ENCODE results near the gene TACC2. TPM values are rescaled to one million over a fixed set of nuclear protein-coding genes. Genes with fewer than 3 reads are reported as not detected.
"Not testable (repeated sequence)": the region's sequence is repeated elsewhere in the genome, so short reads cannot be mapped to it uniquely, and the experiment has no call there.

TACC2 gene
- total and polyA plus RNA-seq, 2 donors (not counting 3 experiments of a cell fraction or from before 2014, with no cell fraction given), result 14.4 to 46.2 TPM

DNA sequence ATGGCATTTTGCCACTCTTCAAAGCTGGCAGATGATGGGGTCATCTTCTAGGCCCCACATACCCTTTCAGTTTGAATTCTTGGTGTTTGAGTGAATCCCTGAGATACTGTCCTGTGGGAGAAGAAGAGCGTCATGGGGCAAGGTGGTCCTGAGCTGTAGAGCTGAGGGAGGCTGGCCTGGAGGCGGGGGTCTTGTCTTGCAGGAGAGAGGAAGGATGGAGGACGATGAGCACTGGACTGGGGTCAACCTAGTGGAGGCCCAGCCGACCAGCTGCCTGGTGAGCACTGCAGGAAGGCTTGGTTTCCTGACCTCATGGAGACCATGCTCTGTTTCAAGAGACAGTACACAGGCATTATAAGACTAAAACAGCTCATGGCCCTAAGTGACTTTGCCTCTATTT lies 114.6 kb downstream of the TACC2 start:
- H3K4me3 ChIP-seq (replicated peaks in 1 of 3; ENCODE audit: insufficient read depth in 1 of 3, low read depth in 1 of 3, low read length in 3 of 3), result no peak overlapping the region
- H3K36me3 ChIP-seq (ENCODE audit: control insufficient read depth in 2 of 2, extremely low read depth in 1 of 2, insufficient read depth in 2 of 2, low read length in 2 of 2), result no peaks in the 10 kb centered on the region
- intact Hi-C loops (cut with micrococcal nuclease) (no loop called here), dilution Hi-C loops (cut with MboI; ENCODE audit: extremely low pct_ligation_motif_present, low sequenced_read_pairs) (no loop called here)
- peaks cover 0 to 2% of the 10 kb centered on the region in 2 experiments for H3K27me3 ChIP-seq (ENCODE audit: control insufficient read depth in 2 of 2, insufficient read depth in 2 of 2, low read length in 2 of 2)
- no peak overlapping the region for H3K27ac ChIP-seq (ENCODE audit: insufficient read depth, low read depth, low read length)
- H4K20me1 ChIP-seq (replicated peaks; ENCODE audit: control insufficient read depth, extremely low read depth, insufficient read depth, low read length), result no peaks in the 10 kb centered on the region
- no peaks in the 10 kb centered on the region for H3K79me2 ChIP-seq (ENCODE audit: control insufficient read depth, insufficient read depth, low read length)
- no TSS peak for BruUV-seq (replicated peaks)
- no peaks in the 10 kb centered on the region for H3K4me1 ChIP-seq (ENCODE audit: control insufficient read depth, extremely low read depth, insufficient read depth, low read length)
- TF ChIP-seq POLR2A (IDR thresholded peaks at IDR 0.05; ENCODE audit: low read depth, low read length) (no peak), GATA2 (IDR thresholded peaks at IDR 0.05; ENCODE audit: insufficient read depth, insufficient read length, low read depth, low read length) (no peak), EZH2 (IDR thresholded peaks at IDR 0.05; ENCODE audit: borderline replicate concordance, low read depth, low read length, severe bottlenecking) (no peak), POLR2AphosphoS5 (IDR thresholded peaks at IDR 0.05; ENCODE audit: insufficient read depth, low read depth, low read length) (no peak)
- TF ChIP-seq, protein P1, sequence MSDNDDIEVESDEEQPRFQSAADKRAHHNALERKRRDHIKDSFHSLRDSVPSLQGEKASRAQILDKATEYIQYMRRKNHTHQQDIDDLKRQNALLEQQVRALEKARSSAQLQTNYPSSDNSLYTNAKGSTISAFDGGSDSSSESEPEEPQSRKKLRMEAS (IDR thresholded peaks at IDR 0.05; ENCODE audit: insufficient read depth, insufficient read length), result no peak
- no peaks in the 10 kb centered on the region for H3K9me1 ChIP-seq (replicated peaks; ENCODE audit: control insufficient read depth, extremely low read depth, insufficient read depth, low read length)
- H3K4me2 ChIP-seq (ENCODE audit: insufficient read depth, low read length), result no peak overlapping the region
- no peak overlapping the region for H2AFZ ChIP-seq (ENCODE audit: low read depth, low read length)
- FAIRE-seq (no peak), DNase-seq (ENCODE audit: low read depth, low spot score) (no peak)
- H3K9me3 ChIP-seq (replicated peaks; ENCODE audit: control insufficient read depth, insufficient read depth, low read length), result no peaks in the 10 kb centered on the region
- H3K9ac ChIP-seq (replicated peaks; ENCODE audit: extremely low read depth, insufficient read depth, low read length), result no peak overlapping the region
- ChIA-PET POLR2A (no interaction called here), CTCF (interaction anchor here (0.9 to 3.6 kb wide), 4 partner anchors 10 to 52 kb away, joined by 3 to 10 read pairs (median 6); no protein-coding TSS in a partner anchor)

DNA sequence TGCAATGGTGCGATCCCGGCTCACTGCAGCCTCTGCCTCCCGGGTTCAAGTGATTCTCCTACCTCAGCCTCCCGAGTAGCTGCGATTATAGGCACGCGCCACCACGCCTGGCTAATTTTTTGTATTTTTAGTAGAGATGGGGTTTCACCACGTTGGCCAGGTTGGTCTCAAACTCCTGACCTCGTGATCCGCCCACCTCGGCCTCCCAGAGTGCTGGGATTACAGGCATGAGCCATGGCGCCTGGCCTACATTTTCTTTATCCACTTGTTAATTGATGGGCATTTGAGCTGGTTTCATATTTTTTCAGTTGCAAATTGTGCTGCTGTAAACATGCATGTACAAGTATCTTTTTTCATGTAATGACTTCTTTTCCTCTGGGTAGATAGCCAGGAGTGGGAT lies 119.8 kb downstream of the TACC2 start:
- FAIRE-seq; H4K20me1 ChIP-seq (replicated peaks; ENCODE audit: control insufficient read depth, extremely low read depth, insufficient read depth, low read length); H3K9me1 ChIP-seq (replicated peaks; ENCODE audit: control insufficient read depth, extremely low read depth, insufficient read depth, low read length); dilution Hi-C loops (cut with MboI; ENCODE audit: extremely low pct_ligation_motif_present, low sequenced_read_pairs); H2AFZ ChIP-seq (ENCODE audit: low read depth, low read length); H3K79me2 ChIP-seq (ENCODE audit: control insufficient read depth, insufficient read depth, low read length); BruUV-seq (replicated peaks); H3K27ac ChIP-seq (ENCODE audit: insufficient read depth, low read depth, low read length); H3K4me1 ChIP-seq (ENCODE audit: control insufficient read depth, extremely low read depth, insufficient read depth, low read length); H3K9ac ChIP-seq (replicated peaks; ENCODE audit: extremely low read depth, insufficient read depth, low read length); H3K27me3 ChIP-seq (ENCODE audit: control insufficient read depth in 2 of 2, insufficient read depth in 2 of 2, low read length in 2 of 2); H3K4me2 ChIP-seq (ENCODE audit: insufficient read depth, low read length); DNase-seq (ENCODE audit: low read depth, low spot score); H3K4me3 ChIP-seq (replicated peaks in 1 of 3; ENCODE audit: insufficient read depth in 1 of 3, low read depth in 1 of 3, low read length in 3 of 3); intact Hi-C loops (cut with micrococcal nuclease); H3K36me3 ChIP-seq (ENCODE audit: control insufficient read depth in 2 of 2, extremely low read depth in 1 of 2, insufficient read depth in 2 of 2, low read length in 2 of 2); H3K9me3 ChIP-seq (replicated peaks; ENCODE audit: control insufficient read depth, insufficient read depth, low read length); POLR2A ChIA-PET: not testable (repeated sequence)
- CTCF ChIA-PET, result interaction anchor here (0.9 kb wide), 1 partner anchor 57 kb away, joined by 3 read pairs; no protein-coding TSS in a partner anchor
